Smooth muscle cell (in vitro differentiated cells): Measurements from ENCODE around the gene GPN2. TPM values are rescaled to one million over a fixed set of nuclear protein-coding genes. Genes with fewer than 3 reads are reported as not detected.

Experiments
- DNase-seq: peaks from one replicate; lab custom pipeline; 2025; ENCODE audit not compliant: unreplicated experiment; lab: John Stamatoyannopoulos, UW
- H2AFZ ChIP-seq: fragments of 200-600 bp; sonication (generic); 2 replicates; pipeline ENCODE4 v1.6.0; 2016; ENCODE audit warnings: antibody characterized with exemption, low read depth, mild to moderate bottlenecking
- H3F3A ChIP-seq: fragments of 200-600 bp; sonication (generic); 2 replicates; pipeline ENCODE4 v1.6.0; 2017; ENCODE audit warnings: antibody characterized with exemption, low read depth
- H3K27ac ChIP-seq: fragments of 200-600 bp; sonication (generic); 2 replicates; pipeline ENCODE4 v1.5.1; 2016; ENCODE audit warnings: low read depth, mild to moderate bottlenecking
- H3K27me3 ChIP-seq: fragments of 200-600 bp; sonication (generic); 2 replicates; pipeline ENCODE4 v1.6.1; 2016; ENCODE audit warnings: low read depth, mild to moderate bottlenecking
- H3K36me3 ChIP-seq: fragments of 200-600 bp; sonication (generic); 2 replicates; pipeline ENCODE4 v1.5.1; 2016; ENCODE audit warnings: low read depth
- H3K4me1 ChIP-seq: fragments of 200-600 bp; sonication (generic); 2 replicates; pipeline ENCODE4 v1.5.1; 2016; ENCODE audit warnings: low read depth
- H3K4me2 ChIP-seq: fragments of 200-600 bp; sonication (generic); 2 replicates; pipeline ENCODE4 v1.6.0; 2016; ENCODE audit warnings: mild to moderate bottlenecking
- H3K4me3 ChIP-seq: fragments of 200-600 bp; sonication (generic); 2 replicates; pipeline ENCODE4 v1.5.1; 2016; ENCODE audit warnings: mild to moderate bottlenecking
- H3K79me2 ChIP-seq: fragments of 200-600 bp; sonication (generic); 2 replicates; pipeline ENCODE4 v1.6.0; 2016; ENCODE audit warnings: low read depth, mild to moderate bottlenecking
- H3K9ac ChIP-seq: fragments of 200-600 bp; sonication (generic); 2 replicates; pipeline ENCODE4 v1.6.0; 2016; ENCODE audit warnings: low read depth
- H3K9me3 ChIP-seq: fragments of 200-600 bp; sonication (generic); replicated peaks from 2 replicates; pipeline ENCODE4 v1.5.1; 2016; ENCODE audit warnings: low read depth
- H4K20me1 ChIP-seq: fragments of 200-600 bp; sonication (generic); 2 replicates; pipeline ENCODE4 v1.6.0; 2016; ENCODE audit warnings: low read depth
- WGBS: methylation state at CpG from one replicate; pipeline ENCODE4 v1.1.7; 2016; ENCODE audit warnings: low lambda C conversion rate; 5-methylcytosine and 5-hydroxymethylcytosine counted together
- polyA plus RNA-seq: library from polyadenylated mRNA; unstranded; fragments of >200 nt; fragmentation: Nextera tagmentation; extraction: Ambion mirVana; gene quantifications from 2 replicates; pipeline ENCODE4 v1.2.1, GENCODE V29; 2016
- total RNA-seq: library from RNA; depleted of rRNA; stranded (reverse); fragments of >200 nt; gene quantifications from 2 replicates; pipeline ENCODE4 v1.2.3, GENCODE V29; 2014
- TF ChIP-seq, protein P1 (sequence below): fragments of 200-600 bp; sonication (generic); IDR thresholded peaks from 2 replicates; pipeline ENCODE4 v1.5.1; 2017; ENCODE audit warnings: borderline replicate concordance, mild to moderate bottlenecking, antibody characterized with exemption; ENCODE audit not compliant: insufficient read depth, poor library complexity, severe bottlenecking

GPN2 gene
- total and polyA plus RNA-seq, 2 experiments from 2014 or later = 13.3 to 36.3 TPM

DNA sequence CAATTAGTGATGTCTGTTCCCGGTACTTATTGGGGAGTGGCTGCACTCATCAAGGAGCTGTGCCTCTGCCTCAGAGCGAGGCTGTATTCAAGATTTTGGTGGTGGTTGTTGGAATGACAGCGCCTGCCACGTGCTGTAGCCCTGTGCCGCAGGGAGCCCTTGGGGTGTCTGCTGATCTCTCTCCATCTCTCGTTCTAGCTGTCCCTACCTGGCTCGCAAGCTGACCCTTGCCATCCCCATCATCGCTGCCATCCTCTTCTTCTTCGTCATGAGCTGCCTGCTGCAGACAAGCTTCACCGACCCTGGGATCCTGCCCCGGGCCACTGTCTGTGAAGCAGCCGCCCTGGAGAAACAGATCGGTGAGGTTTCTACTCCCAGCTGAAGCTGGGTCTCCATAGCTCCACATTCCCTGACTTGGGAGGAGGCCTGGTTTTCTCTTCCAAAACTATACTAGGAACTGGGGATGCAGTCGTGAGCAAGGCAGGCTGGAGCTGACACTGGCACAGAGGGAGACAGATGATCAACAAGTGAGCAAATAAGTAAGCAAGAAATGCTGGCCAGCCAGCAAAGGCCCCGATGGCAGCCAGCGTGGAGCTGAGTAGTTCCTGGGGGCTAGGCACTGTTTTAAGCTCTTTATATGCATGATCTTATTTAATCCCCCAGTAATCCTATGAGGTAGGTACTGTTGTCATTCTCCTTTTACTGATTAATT, 57.7 kb downstream of the GPN2 start:
- no peak for DNase-seq
- Histone ChIP-seq H3K27me3 (no peaks in the 10 kb centered on the region), H3K4me2 (no peak overlapping the region), H3K4me3 (no peak overlapping the region), H3K36me3 (no peaks in the 10 kb centered on the region), H3K27ac (no peak overlapping the region), H3K4me1 (peaks cover 14% of the 10 kb centered on the region), H3F3A (no peaks in the 10 kb centered on the region), H4K20me1 (peaks cover 50% of the 10 kb centered on the region), H3K9ac (no peak overlapping the region), H3K9me3 (no peaks in the 10 kb centered on the region), H2AFZ (no peak overlapping the region), H3K79me2 (peaks cover 32% of the 10 kb centered on the region)
- TF ChIP-seq, protein P1, sequence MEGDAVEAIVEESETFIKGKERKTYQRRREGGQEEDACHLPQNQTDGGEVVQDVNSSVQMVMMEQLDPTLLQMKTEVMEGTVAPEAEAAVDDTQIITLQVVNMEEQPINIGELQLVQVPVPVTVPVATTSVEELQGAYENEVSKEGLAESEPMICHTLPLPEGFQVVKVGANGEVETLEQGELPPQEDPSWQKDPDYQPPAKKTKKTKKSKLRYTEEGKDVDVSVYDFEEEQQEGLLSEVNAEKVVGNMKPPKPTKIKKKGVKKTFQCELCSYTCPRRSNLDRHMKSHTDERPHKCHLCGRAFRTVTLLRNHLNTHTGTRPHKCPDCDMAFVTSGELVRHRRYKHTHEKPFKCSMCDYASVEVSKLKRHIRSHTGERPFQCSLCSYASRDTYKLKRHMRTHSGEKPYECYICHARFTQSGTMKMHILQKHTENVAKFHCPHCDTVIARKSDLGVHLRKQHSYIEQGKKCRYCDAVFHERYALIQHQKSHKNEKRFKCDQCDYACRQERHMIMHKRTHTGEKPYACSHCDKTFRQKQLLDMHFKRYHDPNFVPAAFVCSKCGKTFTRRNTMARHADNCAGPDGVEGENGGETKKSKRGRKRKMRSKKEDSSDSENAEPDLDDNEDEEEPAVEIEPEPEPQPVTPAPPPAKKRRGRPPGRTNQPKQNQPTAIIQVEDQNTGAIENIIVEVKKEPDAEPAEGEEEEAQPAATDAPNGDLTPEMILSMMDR = no peak
- 96% methylated on average over 16 of the region's 16 CpGs for WGBS

DNA sequence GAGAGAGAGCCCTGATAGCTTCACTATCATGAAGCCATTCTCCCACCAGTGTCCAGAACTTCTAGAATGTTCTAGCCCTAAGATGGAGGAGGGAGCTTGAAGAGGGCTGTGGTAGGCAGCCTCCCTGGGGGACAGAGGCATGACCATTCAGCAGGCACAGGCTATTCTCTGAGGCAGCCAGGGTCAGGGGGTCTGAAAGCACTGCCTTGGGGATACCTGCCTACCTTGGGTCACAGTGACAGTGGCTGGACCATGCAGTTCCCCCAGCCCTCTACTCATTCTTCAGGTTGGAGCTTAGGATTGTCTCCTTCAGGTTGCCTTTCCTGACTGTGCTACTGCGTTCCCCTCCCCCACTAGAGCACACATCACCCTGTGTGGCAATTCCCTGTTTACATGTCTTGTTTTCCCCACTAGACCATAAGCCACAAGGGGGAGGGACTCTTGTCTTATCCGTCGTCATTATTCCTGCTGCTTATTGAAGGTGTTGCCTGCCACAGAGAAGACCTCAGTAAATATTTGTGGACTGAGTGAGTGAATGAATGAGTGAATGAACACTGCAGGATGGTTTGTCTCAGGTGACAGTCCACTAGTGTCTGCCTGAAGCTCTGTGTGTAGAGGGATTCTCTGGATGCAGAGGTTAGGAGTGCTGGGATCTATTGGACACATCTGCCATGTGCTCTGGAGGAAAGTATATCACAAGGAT, 58.4 kb downstream of the GPN2 start:
- H3K4me2 ChIP-seq = no peak overlapping the region
- no peaks in the 10 kb centered on the region for H3K9me3 ChIP-seq
- no peak overlapping the region for H3K4me3 ChIP-seq
- H4K20me1 ChIP-seq = peaks cover 51% of the 10 kb centered on the region
- H2AFZ ChIP-seq = no peak overlapping the region
- no peaks in the 10 kb centered on the region for H3K36me3 ChIP-seq
- TF ChIP-seq, protein P1 = no peak
- H3K9ac ChIP-seq = no peak overlapping the region
- no peak for DNase-seq
- 66% methylated on average over 3 of the region's 3 CpGs for WGBS
- H3K4me1 ChIP-seq = peaks cover 16% of the 10 kb centered on the region
- no peaks in the 10 kb centered on the region for H3F3A ChIP-seq
- no peaks in the 10 kb centered on the region for H3K27me3 ChIP-seq
- H3K27ac ChIP-seq = no peak overlapping the region
- H3K79me2 ChIP-seq = peaks cover 37% of the 10 kb centered on the region

DNA sequence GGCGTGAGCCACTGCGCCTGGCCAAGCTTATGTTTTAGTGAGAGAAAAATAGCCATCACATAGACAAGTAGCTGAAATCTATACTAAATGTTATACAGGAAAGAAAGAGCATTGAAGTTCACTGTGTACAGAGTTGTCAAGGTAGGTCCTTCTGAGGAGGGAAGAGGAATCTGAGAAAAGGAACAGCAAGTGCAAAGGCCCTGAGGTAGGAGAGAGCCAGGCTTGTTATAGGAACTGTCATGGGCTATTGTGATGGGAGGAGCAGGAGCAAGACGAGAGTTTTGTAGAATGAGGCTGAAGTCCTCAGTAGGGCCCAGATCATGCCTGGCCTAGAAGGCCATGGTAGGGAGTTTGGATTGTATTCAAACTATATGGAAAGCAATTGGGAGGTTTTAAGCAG, 59.0 kb downstream of the GPN2 start:
- no peak overlapping the region for H3K4me3 ChIP-seq
- TF ChIP-seq, protein P1 = no peak
- H2AFZ ChIP-seq = no peak overlapping the region
- H3K9me3 ChIP-seq = no peaks in the 10 kb centered on the region
- no peaks in the 10 kb centered on the region for H3K36me3 ChIP-seq
- no peaks in the 10 kb centered on the region for H3K27me3 ChIP-seq
- H3K4me1 ChIP-seq = peaks cover 18% of the 10 kb centered on the region
- H3K27ac ChIP-seq = no peak overlapping the region
- H3F3A ChIP-seq = no peaks in the 10 kb centered on the region
- no peak for DNase-seq
- H3K4me2 ChIP-seq = no peak overlapping the region
- peaks cover 51% of the 10 kb centered on the region for H4K20me1 ChIP-seq
- H3K9ac ChIP-seq = no peak overlapping the region
- peaks cover 39% of the 10 kb centered on the region for H3K79me2 ChIP-seq
- 100% methylated on average over 3 of the region's 3 CpGs for WGBS
